Upper lobe of right lung (tissue), 1 donor: Measurements from ENCODE around the gene PUM1. TPM values are rescaled to one million over a fixed set of nuclear protein-coding genes. Genes with fewer than 3 reads are reported as not detected.

Experiments
- ATAC-seq: fragments of 200-7000 bp; cut with Tn5 transposase; one replicate; pipeline ENCODE4 v1.9.1; 2020; ENCODE audit warnings: mild to moderate bottlenecking, moderate library complexity
- DNase-seq: peaks from one replicate; pipeline ENCODE4 v3.0.0-alpha.2; 2020
- H3K27ac ChIP-seq: fragments of 200-600 bp; one replicate; pipeline ENCODE4 v1.8.0; 2022
- H3K27me3 ChIP-seq: fragments of 200-600 bp; one replicate; pipeline ENCODE4 v1.8.0; 2022; ENCODE audit warnings: mild to moderate bottlenecking
- H3K36me3 ChIP-seq: fragments of 200-600 bp; one replicate; pipeline ENCODE4 v1.8.0; 2022
- H3K4me1 ChIP-seq: fragments of 200-600 bp; one replicate; pipeline ENCODE4 v1.8.0; 2022
- H3K4me3 ChIP-seq: fragments of 200-600 bp; one replicate; pipeline ENCODE4 v1.8.0; 2022; ENCODE audit warnings: mild to moderate bottlenecking
- H3K9me3 ChIP-seq: fragments of 200-600 bp; one replicate; pipeline ENCODE4 v1.8.0; 2022
- CTCF ChIP-seq: fragments of 200-600 bp; IDR thresholded peaks from one replicate; pipeline ENCODE4 v1.8.0; 2022; ENCODE audit warnings: antibody characterized with exemption
- intact Hi-C: fragments of 100-400 bp; cut with DNase I; formaldehyde crosslinking; loops from one replicate; pipeline ENCODE4 v1.11.0; 2022
- total RNA-seq: library from RNA; stranded (reverse); fragmentation: NEBNext Ultra II Directional; extraction: Animal tissue kit (Norgen Biotek cat#: 25700); gene quantifications from one replicate; pipeline ENCODE4 v1.2.1, GENCODE V29; 2021
- donor health status: DM: no; HTN: yes; CAD: no; lungs with severe emphysema.

The PUM1 gene
- total RNA-seq, 1 donor from 2014 or later = 117 TPM

- H3K27me3 ChIP-seq = no peaks in the 10 kb centered on the region
- peaks cover 15% of the 10 kb centered on the region for H3K36me3 ChIP-seq
- no peaks in the 10 kb centered on the region for H3K9me3 ChIP-seq
- no peak overlapping the region for H3K4me3 ChIP-seq
- ATAC-seq (no peak), DNase-seq (no peak)
- intact Hi-C loops = no loop called here
- no peak overlapping the region for H3K27ac ChIP-seq
- no peak for TF ChIP-seq CTCF
- no peaks in the 10 kb centered on the region for H3K4me1 ChIP-seq
Observed at GRCh38 chr1:30928171-30928570, 137.3 kb downstream of the PUM1 start.

GRCh38 chr1:30927448-30927847, 138.1 kb downstream of the PUM1 start:
- H3K27ac ChIP-seq = no peak overlapping the region
- intact Hi-C loops = no loop called here
- no peak for ATAC-seq
- H3K27me3 ChIP-seq = no peaks in the 10 kb centered on the region
- TF ChIP-seq CTCF = no peak
- H3K36me3 ChIP-seq = peaks cover 9% of the 10 kb centered on the region
- no peak overlapping the region for H3K4me3 ChIP-seq
- DNase-seq = no peak
- H3K9me3 ChIP-seq = no peaks in the 10 kb centered on the region
- H3K4me1 ChIP-seq = no peaks in the 10 kb centered on the region

- no peaks in the 10 kb centered on the region for H3K9me3 ChIP-seq
- H3K4me3 ChIP-seq = no peak overlapping the region
- no peak overlapping the region for H3K27ac ChIP-seq
- DNase-seq (no peak), ATAC-seq (no peak)
- no peak for TF ChIP-seq CTCF
- H3K27me3 ChIP-seq = no peaks in the 10 kb centered on the region
- no peaks in the 10 kb centered on the region for H3K4me1 ChIP-seq
- no peaks in the 10 kb centered on the region for H3K36me3 ChIP-seq
- intact Hi-C loops = no loop called here
Observed at GRCh38 chr1:30923597-30923996, 141.9 kb downstream of the PUM1 start.

GRCh38 chr1:30920827-30921226, 144.7 kb downstream of the PUM1 start:
- intact Hi-C loops = no loop called here
- no peaks in the 10 kb centered on the region for H3K9me3 ChIP-seq

GRCh38 chr1:30919025-30919881, 146.3 kb downstream of the PUM1 start:
- no peak for DNase-seq
- ATAC-seq = peak; percentile 69

More at GRCh38 chr1:30920827-30921226, 144.7 kb downstream of the PUM1 start:
- no peak for DNase-seq
- no peaks in the 10 kb centered on the region for H3K27me3 ChIP-seq
- no peaks in the 10 kb centered on the region for H3K36me3 ChIP-seq
- no peak for TF ChIP-seq CTCF
- ATAC-seq = no peak
- H3K4me3 ChIP-seq = no peak overlapping the region
- H3K4me1 ChIP-seq = no peaks in the 10 kb centered on the region
- no peak overlapping the region for H3K27ac ChIP-seq

More at GRCh38 chr1:30919025-30919881, 146.3 kb downstream of the PUM1 start:
- H3K4me3 ChIP-seq = no peak overlapping the region
- H3K27me3 ChIP-seq = no peaks in the 10 kb centered on the region
- H3K4me1 ChIP-seq = no peaks in the 10 kb centered on the region
- H3K9me3 ChIP-seq = no peaks in the 10 kb centered on the region
- H3K36me3 ChIP-seq = no peaks in the 10 kb centered on the region
- TF ChIP-seq CTCF = no peak
- H3K27ac ChIP-seq = no peak overlapping the region
- intact Hi-C loops = no loop called here
